Activated CD4-positive, alpha-beta T cell treated with anti-CD3 and anti-CD28 coated beads, Interleukin-2, Interleukin-4, amounts not matched to agents 100 ng/mL and 50 ng/mL, durations not matched to agents 16 hours and 8 hours (primary cell): ENCODE results near the gene TNFSF8.

Source experiments
- DNase-seq: peaks from one replicate; pipeline ENCODE4 v3.0.0-alpha.2; 2020; ENCODE audit warnings: low spot score

The TNFSF8 gene

DNA sequence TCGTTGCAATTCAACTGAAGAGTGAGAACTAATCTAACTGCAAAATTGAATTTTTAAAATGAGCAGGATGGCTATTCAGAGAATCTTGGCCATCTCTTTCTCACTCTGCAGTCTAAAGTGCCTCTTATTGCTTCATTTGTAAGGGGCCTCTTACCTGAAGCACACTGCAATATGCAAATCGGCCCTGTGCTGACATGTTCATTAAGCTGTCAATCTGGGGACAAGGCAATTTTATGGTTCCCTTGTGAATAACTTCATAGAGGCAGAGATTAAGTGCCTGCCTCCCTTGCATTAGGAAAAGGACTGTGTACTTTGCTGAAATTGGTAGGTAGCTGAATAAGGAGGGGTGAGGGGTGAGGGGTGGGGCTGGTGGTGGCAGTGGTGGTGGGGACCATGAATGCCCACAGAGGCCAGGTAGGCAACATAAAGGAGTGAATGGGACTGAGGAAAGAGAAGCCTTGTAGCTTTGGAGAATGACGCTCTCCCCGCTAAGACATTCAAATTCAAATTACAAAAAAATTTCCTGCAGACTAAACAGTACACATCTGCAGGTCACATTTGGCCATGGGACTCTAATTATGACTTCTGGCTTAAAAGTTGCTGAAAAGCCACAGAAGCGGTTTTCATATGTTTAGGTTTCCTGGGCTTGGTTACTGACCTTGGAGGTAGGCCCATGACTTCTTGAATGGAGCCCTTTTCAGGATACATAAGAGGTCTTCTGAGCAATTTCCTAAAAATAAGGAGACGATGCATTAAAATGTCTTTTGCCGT is 25.0 kb downstream of the TNFSF8 start:
- no peak for DNase-seq

DNA sequence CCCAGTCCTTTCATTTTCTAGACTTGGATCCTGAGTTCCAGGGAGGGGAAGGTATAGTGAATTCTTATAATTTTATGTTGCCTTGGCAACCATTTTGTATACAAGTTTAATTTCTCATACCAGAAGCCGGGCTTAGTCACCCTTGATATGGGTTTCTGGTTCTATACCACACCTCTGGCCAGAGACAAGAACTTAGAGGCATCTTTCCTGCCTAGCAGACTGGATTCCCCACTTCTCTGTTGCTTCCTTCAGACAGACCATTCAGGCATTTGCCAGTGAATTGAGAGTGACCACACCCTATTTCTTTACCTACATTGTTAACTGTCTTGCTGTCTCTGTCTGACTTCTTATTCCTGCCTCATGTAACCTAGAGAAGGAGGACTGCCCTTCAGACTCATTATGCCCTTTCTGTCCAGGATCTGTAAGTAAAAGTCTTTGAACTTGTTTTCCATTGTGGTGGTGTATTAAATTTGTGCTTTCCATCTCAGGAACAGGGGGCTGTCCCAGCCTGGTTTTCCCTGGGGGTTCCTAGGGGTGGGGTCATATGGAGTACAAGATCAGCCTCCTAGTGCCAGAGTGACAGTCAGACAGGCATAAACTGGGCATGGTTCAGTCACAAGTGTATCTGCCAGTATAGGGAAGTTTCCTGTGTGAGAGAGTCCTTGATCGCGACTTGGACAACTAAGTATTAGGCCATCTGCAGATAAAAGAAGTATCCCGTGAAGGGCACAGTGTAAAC is 27.4 kb downstream of the TNFSF8 start:
- DNase-seq = peak; percentile 73

DNA sequence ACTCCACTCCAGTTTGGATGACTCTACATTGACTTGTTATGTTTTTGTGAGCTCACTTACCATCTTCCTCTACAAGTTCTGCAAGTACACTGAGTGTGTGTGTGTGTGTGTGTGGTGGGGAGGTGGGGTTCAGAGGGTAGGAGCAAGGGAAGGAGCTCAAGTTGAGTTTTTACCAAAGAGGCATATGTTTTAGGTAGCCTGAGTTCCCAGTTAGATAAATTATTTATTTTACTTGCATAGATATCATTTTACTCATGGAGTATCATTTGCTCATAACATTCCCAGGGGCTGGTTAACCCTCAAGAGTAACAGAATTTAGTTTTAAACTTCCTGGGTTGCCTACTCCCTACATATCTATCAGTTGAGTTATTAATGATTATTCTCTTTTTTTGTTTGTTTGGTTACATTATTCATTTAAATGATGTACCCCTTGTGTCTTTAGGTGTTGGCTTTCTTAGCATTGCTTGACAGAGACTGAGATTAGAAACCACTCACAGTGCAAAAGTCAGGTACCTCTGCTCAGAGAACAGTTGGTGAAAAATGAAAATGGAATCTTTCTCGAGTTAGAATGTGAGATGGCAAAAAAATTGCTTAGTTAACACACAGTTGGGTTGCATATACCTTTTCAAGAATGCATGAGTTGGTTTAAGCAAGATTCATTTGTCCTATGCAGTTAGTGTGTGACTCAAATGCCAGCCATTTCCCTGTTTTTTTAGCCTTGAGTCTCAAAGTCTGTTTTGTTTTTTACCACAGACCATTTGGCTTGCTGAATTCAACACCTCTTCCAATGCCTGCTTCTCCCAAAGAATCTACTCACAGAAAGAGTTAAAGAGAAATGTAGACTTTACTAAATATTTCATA is 29.2 kb downstream of the TNFSF8 start:
- no peak for DNase-seq

DNA sequence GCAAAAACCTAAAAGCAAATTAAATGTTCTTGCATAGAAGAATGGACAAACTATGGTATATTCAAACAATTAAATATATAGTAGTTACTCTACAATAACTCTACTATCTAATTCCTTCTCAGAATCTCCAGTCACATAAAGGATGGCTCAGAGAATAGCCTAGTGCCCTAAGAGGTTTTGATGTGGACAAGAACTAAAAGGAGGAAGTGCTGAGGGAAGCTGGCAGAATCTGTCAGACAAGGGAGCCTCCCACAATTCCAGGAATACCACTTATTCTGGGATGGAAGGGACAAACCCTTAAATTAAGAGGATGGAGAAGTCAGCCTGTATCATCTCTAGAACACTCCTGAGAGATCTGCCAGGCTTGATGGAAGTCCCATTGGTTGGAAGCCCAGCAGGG is 30.4 kb downstream of the TNFSF8 start:
- DNase-seq = no peak

DNA sequence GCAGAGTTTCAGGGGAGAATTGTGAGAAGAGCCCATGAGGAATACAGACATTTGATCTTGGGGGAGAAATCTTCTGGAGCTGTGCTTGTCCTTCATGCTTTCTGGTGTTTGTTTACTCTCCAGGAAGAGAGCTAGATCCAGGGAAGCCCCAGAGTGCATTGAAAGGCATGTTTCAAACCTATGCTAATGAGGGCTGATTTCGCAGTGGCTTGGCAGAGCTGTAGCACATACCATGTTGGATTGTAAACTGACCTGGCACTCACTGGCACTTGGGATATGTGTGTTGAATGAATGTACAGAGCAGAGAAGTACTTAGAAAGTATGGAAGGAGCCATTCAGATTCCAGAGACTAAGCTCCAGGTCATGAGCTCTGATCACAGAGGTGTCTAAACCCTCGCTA is 30.9 kb downstream of the TNFSF8 start:
- no peak for DNase-seq

DNA sequence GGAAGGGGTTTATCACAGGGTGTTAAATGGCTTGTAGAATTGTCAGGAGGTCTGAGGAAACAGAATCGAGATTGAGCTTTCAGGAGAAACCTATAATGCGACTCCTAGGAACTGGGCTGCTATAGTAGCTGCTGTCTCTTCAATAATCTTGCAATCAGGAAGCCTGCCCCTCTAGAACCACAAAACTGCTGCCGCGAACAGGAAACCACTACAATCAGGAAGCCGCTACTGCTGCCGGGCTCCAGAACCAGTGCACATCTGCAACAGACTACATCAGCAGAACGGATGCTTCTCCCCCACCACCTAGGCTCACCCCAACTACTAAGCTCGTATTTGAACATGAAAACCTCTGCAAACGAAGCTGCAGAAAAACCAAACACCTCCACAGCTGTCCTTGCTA is 31.6 kb downstream of the TNFSF8 start:
- DNase-seq = peak; percentile 91

DNA sequence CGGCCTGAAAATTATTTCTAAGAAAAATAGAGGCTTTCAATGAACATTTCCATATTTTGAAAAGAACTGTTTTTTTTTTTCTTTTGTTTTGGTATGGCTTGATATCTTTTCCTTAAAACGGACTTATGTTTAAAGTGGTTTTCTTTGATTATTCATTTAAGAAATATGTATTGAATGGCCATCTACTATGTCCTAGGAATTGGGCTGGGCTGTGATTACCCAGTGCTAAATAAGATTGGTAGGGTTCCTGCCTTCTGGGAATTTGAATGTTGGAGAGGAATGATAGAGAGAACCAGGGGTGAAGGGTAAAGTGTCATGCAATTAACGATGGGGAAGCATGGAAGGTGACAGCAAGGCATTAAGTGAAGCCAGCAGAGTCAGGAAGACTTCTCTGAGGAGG is 33.2 kb downstream of the TNFSF8 start:
- no peak for DNase-seq

DNA sequence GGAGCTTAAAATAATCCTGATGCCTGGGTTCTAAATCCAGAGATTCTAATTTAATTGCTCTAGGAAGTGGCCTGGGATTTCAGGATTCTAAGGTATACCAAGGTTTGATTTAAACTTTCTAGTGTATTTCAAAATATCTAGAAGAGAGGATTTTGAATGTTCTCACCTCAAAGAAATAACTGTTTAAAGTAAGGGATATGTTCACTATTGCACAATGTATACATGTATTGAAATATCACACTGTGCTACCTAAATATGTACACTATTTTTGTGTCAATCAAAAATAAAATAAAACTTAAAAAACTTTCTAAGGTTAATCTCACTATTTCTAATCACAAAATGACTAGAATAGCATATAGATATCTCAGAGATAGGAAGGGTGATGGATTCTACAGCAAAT is 34.0 kb downstream of the TNFSF8 start:
- no peak for DNase-seq

DNA sequence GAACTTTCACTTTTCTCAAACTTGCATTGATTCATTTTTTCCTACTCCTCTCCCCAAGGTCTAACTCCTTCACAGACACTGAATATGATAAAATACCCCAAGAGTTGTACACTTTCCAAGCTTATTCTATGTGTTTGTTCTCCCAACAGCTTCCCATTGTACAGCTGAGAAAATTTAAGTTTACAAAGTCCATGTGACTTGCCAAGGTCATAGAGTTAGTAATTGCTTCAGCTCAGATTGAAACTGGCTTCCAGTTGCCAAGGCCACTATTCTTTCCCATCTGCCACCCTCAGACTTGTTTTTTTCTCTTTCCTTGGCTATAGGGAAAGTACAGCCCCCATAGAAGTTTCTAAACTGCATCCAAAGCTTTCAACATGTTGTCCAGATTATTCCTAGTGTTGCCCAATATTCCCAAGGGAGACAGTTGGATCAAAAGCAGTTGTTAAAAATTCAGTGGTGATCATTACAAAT is 34.8 kb downstream of the TNFSF8 start:
- no peak for DNase-seq

DNA sequence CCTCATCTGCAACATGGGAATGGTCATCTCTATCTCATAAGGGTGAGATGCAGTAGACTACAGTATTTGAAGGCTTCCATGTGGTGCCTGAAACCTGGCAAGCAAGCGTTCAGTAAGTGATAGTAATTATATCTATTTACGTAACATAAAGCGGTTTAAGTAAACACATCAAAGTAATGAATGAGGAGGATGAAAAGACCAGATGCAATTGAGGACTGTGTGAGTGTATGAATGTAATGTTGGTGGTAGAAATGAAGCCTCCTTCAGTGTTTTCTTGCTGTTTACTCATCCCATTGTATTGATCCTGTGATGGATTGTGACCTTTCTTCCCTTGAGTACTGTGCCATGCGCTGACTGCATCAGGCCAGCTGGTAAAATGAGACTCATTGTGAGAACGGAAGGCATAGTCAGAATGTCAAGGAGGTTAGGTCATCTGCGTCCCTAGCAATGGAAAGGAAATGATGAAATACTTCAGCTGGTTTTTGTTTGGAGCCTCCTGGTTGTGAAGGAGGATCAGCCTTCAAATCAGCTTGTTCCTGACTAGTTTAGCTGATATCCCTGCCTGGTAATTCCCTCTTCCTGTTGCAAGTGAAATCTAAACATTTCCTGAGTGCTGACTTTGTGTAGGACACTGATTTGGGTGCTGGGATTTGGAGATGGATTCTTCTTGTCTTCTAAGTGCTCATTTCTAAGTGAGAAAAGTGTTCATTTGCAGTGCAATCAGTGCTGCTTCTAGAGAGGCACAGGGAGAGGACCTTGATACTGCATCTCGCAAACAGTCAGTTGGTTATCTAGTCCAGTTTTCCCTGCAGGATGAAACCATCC is 35.6 kb downstream of the TNFSF8 start:
- DNase-seq = peak; percentile 89

DNA sequence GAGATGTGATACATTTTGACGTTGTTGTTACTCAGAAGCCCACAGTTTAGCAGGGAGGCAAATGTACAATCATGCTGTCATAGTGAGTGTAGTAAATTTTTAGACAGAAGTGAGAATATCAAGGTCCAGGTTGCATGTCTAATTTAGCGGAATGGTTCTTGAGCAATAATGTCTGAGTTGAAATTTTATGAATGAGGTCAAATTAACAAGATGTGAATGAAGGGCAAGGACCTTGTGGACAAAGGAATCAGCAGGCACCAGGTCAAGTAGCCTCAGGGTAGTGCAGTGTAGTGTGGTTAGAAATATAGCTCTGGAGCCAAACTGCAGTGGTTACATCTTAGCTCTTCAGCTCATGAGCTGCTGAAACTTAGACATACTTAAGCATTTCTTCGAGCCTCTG is 36.2 kb downstream of the TNFSF8 start:
- DNase-seq = no peak

DNA sequence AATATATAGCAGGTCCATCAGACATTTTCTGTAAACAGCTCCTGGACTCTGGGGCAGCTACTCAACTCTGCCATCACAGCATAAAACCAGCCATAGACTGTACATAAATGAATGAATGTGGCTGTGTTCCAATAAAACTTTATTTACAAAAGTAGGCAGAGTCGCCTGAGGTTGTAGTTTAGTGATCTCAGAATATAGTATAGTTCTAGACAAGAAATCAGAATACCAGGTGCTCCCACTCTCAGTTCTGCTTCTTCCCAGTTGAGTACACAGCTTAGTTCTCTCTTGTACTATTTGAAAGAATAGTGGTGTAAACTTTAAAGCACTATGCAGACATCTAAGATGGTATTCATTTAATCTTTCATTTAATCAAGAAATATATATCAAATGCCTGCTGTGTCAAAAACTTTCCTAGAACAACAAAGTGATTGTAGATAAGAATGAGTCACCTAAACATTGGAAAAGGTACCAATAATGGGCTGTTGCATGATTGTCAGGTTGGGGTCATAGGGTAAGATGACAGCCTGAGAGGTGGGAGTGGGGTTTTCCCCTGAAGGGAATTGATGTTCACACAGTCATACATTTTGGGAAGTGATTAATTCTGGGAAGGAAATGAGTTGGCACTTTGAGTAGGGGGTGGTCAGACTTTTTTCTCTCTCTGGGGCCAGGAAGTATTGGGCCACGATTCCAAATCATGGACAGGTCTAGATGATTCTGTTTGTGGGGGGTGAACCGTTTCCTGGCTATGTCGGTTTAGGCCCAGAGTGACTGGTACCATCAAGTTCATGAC is 37.0 kb downstream of the TNFSF8 start:
- peak; percentile 55 for DNase-seq

DNA sequence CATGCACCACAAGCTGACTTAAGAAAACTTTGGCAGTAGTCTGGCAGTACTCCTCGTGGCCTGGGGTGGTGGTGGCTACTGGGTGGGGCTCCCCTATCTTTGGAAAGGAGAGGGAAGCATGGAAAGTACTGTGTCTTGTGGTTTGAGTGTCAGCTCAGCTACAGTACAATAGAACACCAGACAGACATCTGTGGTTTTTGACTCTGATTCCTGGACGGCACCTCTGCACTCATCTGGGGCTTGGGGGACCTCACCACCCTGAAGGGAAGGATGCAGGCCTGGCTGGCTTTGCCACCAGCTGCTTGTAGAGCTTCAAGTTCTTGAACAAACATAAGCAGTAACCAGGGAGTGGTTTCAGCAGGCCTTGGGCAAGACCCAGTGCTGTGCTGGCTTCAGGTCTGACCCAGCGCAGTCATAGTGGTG is 40.6 kb downstream of the TNFSF8 start:
- no peak for DNase-seq

DNA sequence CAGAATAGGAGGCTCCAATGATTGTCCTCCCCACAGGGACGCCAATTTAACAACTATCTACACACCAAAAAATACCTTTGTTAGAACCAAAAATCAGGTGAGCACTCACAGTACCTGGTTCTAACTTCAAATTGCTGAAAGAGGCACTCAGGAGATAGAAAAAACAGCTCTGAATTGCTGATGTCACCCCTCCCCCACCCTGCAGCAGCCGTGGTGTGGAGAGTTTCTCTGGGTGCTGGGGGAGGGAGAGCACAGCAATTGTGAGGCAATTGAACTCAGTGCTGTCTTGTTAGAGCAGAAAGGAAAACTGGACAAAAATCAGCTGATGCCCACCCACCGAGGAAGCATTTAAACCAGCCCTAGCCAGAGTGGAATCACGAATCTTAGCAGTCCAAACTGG is 41.8 kb downstream of the TNFSF8 start:
- DNase-seq = no peak

DNA sequence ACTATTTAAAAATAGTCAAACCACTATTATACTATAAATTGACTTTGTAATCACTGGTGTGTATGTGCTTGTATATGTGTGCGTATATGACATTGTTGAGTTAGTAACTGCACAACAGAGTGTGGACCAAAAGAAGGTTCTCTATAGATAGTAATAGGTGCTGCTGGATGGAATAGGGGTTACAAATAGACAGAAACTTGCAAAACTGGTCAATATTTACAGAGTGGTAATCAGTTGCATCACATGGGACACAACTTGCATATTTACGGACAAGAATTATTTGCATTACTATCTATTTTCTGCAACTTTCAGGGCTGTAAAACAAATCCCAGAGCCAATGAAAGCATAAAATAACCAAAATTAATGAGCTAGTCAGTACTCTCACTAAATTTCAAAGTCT is 42.4 kb downstream of the TNFSF8 start:
- no peak for DNase-seq

DNA sequence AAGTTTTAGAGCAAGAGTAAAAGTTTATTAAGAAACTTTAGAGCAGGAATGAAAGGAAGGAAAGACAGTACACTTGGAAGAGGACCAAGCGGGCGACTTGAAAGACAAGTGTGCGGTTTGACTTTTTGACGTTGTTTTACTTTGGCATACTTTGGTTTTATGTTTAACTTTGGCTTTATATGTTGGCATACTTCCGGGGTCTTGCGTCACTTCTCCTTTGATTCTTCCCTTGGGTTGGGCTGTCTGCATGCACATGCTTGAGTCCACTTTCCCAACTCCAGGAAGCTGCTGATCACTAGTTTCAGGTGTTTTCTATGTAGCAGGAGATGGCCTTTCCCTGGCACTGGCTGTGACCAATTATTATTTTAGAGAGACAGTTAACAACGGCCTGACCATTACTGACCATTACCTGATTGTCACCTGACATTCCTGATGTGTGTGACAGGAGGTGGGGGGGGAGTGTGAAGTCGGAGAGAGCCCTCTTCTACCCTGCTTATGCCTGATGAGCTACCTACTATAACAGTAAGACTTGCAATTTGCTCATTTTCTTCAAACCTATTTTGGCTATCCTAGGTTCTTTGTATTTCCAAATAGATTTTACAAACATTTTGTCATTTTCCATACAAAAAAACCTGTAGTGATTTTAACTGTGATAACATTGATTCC is 45.5 kb downstream of the TNFSF8 start:
- DNase-seq = no peak

DNA sequence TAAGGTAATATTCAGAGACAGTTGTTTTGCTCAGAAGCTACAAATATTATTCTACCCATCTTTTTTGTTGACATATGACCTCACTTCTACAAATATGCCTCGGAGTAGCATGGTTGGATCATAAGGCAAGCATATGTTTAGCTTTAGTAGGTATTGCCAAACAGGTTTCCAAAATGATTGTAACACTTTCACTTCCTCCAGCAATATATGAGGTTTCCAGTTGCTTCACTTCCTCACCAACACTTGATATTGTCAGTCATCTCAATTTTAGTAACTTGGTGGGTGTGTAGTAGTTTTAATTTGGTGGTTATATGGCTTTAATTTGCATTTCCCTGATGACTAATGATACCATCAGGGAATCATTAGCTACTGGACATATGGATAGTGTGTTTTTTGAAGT is 46.7 kb downstream of the TNFSF8 start:
- DNase-seq = peak; percentile 23

DNA sequence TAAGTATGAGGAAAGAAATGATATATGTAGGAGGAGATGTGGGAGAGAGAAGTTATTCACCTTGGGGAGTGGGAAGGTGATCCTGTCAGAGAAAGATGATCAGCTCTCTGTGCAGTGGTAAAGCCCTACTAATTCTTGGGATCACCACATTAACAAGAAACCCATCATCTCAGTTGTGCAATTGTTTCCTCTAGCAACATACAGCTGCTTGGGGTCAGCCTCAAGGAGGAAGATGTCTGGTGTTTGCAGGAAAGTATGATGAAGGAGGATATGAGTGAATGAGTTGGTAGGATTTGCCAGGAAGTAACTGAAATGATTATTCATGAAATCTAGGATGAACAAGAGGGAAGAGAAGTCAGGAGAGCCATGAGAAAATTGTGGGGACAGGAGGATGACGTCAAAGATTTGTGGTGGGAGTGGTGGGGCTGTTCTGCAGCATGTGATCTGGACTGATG is 50.1 kb downstream of the TNFSF8 start:
- DNase-seq = no peak

DNA sequence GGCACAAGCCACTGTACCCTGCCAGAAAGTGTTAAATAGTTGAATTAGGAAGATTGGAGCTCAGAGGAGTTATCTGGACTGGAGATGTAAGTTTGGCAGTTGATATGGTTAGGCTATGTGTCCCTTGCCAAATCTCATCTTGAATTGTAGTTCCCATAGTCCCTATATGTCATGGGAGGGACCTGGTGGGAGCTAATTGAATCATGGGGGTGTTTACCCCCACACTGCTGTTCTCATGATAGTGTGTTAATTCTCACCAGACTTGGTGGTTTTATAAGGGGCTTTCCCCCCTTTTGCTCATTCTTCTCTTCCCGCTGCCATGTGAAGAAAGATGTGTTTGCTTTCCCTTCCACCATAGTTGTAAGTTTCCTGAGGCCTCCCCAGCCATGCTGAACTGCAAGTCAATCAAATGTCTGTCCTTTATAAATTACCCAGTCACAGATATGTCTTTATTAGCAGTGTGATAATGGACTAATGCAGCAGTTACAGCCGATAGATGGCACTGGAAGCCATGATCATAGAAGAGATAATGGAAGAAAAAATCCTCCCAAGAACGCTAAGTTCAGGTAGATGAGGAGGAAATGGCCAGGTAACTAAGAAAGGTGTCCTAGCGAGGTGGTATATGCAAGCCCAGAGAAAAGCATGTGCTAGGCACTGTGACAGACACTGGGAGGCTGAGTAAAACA is 51.4 kb downstream of the TNFSF8 start:
- DNase-seq = no peak

DNA sequence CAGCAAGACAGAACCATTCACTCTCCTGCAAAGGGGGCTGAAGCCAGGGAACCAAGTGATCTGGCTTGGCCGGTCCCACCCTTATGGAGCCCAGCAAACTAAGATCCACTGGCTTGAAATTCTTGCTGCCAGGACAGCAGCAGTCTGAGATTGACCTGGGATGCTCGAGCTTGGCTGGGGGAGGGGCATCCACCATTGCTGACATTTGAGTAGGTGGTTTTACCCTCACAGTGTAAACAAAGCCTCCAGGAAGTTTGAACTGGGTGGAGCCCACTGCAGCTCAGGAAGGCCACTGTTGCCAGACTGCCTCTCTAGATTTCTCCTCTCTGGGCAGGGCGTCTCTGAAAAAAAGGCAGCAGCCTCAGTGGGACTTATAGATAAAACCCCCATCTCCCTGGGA is 60.5 kb downstream of the TNFSF8 start:
- DNase-seq = no peak
